Smooth muscle cell (in vitro differentiated cells): ENCODE measurements around the gene MARK3. TPM values are rescaled to one million over a fixed set of nuclear protein-coding genes. Genes with fewer than 3 reads are reported as not detected.

Experiments
- DNase-seq: peaks from one replicate; lab custom pipeline; 2025; ENCODE audit not compliant: unreplicated experiment; lab: John Stamatoyannopoulos, UW
- H2AFZ ChIP-seq: fragments of 200-600 bp; sonication (generic); 2 replicates; pipeline ENCODE4 v1.6.0; 2016; ENCODE audit warnings: antibody characterized with exemption, low read depth, mild to moderate bottlenecking
- H3F3A ChIP-seq: fragments of 200-600 bp; sonication (generic); 2 replicates; pipeline ENCODE4 v1.6.0; 2017; ENCODE audit warnings: antibody characterized with exemption, low read depth
- H3K27ac ChIP-seq: fragments of 200-600 bp; sonication (generic); 2 replicates; pipeline ENCODE4 v1.5.1; 2016; ENCODE audit warnings: low read depth, mild to moderate bottlenecking
- H3K27me3 ChIP-seq: fragments of 200-600 bp; sonication (generic); 2 replicates; pipeline ENCODE4 v1.6.1; 2016; ENCODE audit warnings: low read depth, mild to moderate bottlenecking
- H3K36me3 ChIP-seq: fragments of 200-600 bp; sonication (generic); 2 replicates; pipeline ENCODE4 v1.5.1; 2016; ENCODE audit warnings: low read depth
- H3K4me1 ChIP-seq: fragments of 200-600 bp; sonication (generic); 2 replicates; pipeline ENCODE4 v1.5.1; 2016; ENCODE audit warnings: low read depth
- H3K4me2 ChIP-seq: fragments of 200-600 bp; sonication (generic); 2 replicates; pipeline ENCODE4 v1.6.0; 2016; ENCODE audit warnings: mild to moderate bottlenecking
- H3K4me3 ChIP-seq: fragments of 200-600 bp; sonication (generic); 2 replicates; pipeline ENCODE4 v1.5.1; 2016; ENCODE audit warnings: mild to moderate bottlenecking
- H3K79me2 ChIP-seq: fragments of 200-600 bp; sonication (generic); 2 replicates; pipeline ENCODE4 v1.6.0; 2016; ENCODE audit warnings: low read depth, mild to moderate bottlenecking
- H3K9ac ChIP-seq: fragments of 200-600 bp; sonication (generic); 2 replicates; pipeline ENCODE4 v1.6.0; 2016; ENCODE audit warnings: low read depth
- H3K9me3 ChIP-seq: fragments of 200-600 bp; sonication (generic); replicated peaks from 2 replicates; pipeline ENCODE4 v1.5.1; 2016; ENCODE audit warnings: low read depth
- H4K20me1 ChIP-seq: fragments of 200-600 bp; sonication (generic); 2 replicates; pipeline ENCODE4 v1.6.0; 2016; ENCODE audit warnings: low read depth
- CTCF ChIP-seq: fragments of 200-600 bp; sonication (generic); IDR thresholded peaks from 2 replicates; pipeline ENCODE4 v1.5.1; 2017; ENCODE audit warnings: borderline replicate concordance, mild to moderate bottlenecking, antibody characterized with exemption; ENCODE audit not compliant: insufficient read depth, poor library complexity, severe bottlenecking
- WGBS: methylation state at CpG from one replicate; pipeline ENCODE4 v1.1.7; 2016; ENCODE audit warnings: low lambda C conversion rate; 5-methylcytosine and 5-hydroxymethylcytosine counted together
- polyA plus RNA-seq: library from polyadenylated mRNA; unstranded; fragments of >200 nt; fragmentation: Nextera tagmentation; extraction: Ambion mirVana; gene quantifications from 2 replicates; pipeline ENCODE4 v1.2.1, GENCODE V29; 2016
- total RNA-seq: library from RNA; depleted of rRNA; stranded (reverse); fragments of >200 nt; gene quantifications from 2 replicates; pipeline ENCODE4 v1.2.3, GENCODE V29; 2014

MARK3 gene
- total and polyA plus RNA-seq, 2 experiments from 2014 or later = 63.2 to 68.4 TPM

- H3K27ac ChIP-seq = no peak overlapping the region
These were observed 149.4 kb downstream of the MARK3 start for GRCh38 chr14:103534576-103535061.

GRCh38 chr14:103535081-103535890 is 150.1 kb downstream of the MARK3 start:
- no peak overlapping the region for H2AFZ ChIP-seq
- WGBS = 93% methylated on average over 21 of the region's 21 CpGs
- no peak for TF ChIP-seq CTCF
- H3K9me3 ChIP-seq = no peaks in the 10 kb centered on the region
- H3K4me3 ChIP-seq = no peak overlapping the region
- H4K20me1 ChIP-seq = peaks cover 18% of the 10 kb centered on the region
- peaks cover under 1% of the 10 kb centered on the region for H3K79me2 ChIP-seq
- H3K4me1 ChIP-seq = no peaks in the 10 kb centered on the region
- no peak overlapping the region for H3K4me2 ChIP-seq
- DNase-seq = no peak
- no peaks in the 10 kb centered on the region for H3K36me3 ChIP-seq
- H3K27ac ChIP-seq = no peak overlapping the region
- H3K27me3 ChIP-seq = no peaks in the 10 kb centered on the region
- H3F3A ChIP-seq = peaks cover 2% of the 10 kb centered on the region
- no peak overlapping the region for H3K9ac ChIP-seq

More at GRCh38 chr14:103534576-103535061, 149.4 kb downstream of the MARK3 start:
- no peak overlapping the region for H3K4me2 ChIP-seq
- H3K36me3 ChIP-seq = no peaks in the 10 kb centered on the region
- WGBS = 94% methylated on average over 22 of the region's 22 CpGs
- no peak for DNase-seq
- H3K9me3 ChIP-seq = no peaks in the 10 kb centered on the region
- peaks cover 25% of the 10 kb centered on the region for H4K20me1 ChIP-seq
- peaks cover 8% of the 10 kb centered on the region for H3K79me2 ChIP-seq
- no peak for TF ChIP-seq CTCF
- peaks cover 5% of the 10 kb centered on the region for H3K4me1 ChIP-seq
- H3K9ac ChIP-seq = no peak overlapping the region
- no peaks in the 10 kb centered on the region for H3K27me3 ChIP-seq
- H2AFZ ChIP-seq = no peak overlapping the region
- no peaks in the 10 kb centered on the region for H3F3A ChIP-seq
- H3K4me3 ChIP-seq = no peak overlapping the region

- H3K27me3 ChIP-seq = no peaks in the 10 kb centered on the region
- peaks cover 4% of the 10 kb centered on the region for H3F3A ChIP-seq
- no peaks in the 10 kb centered on the region for H3K36me3 ChIP-seq
- WGBS = 95% methylated on average over 11 of the region's 11 CpGs
- no peaks in the 10 kb centered on the region for H3K9me3 ChIP-seq
- DNase-seq = no peak
- no peak overlapping the region for H3K27ac ChIP-seq
- H3K79me2 ChIP-seq = no peaks in the 10 kb centered on the region
- TF ChIP-seq CTCF = no peak
- H3K4me3 ChIP-seq = no peak overlapping the region
- H2AFZ ChIP-seq = no peak overlapping the region
- H3K4me2 ChIP-seq = no peak overlapping the region
- peaks cover 11% of the 10 kb centered on the region for H4K20me1 ChIP-seq
- H3K9ac ChIP-seq = no peak overlapping the region
- H3K4me1 ChIP-seq = peaks cover 3% of the 10 kb centered on the region
These were observed 150.8 kb downstream of the MARK3 start for GRCh38 chr14:103535891-103536565.
